RWPE2 (cell line): ENCODE results near the gene POMGNT2.
A peak's percentile ranks its signal among the peaks of the same experiment; 100 is the strongest.

Experiments used
- ATAC-seq: fragments of 200-7000 bp; cut with Tn5 transposase; 3 replicates; pipeline ENCODE4 v1.9.1; 2021; ENCODE audit warnings: low read depth
- DNase-seq: peaks from one replicate; pipeline ENCODE4 v3.0.0-alpha.2; 2020; ENCODE audit warnings: low spot score
- H3K27ac ChIP-seq: fragments of 450-650 bp; 2 replicates; pipeline ENCODE4 v1.5.1; 2017; ENCODE audit warnings: mild to moderate bottlenecking; ENCODE audit not compliant: poor library complexity, severe bottlenecking
- H3K27me3 ChIP-seq: fragments of 250-450 bp; sonication (Bioruptor Pico); 2 replicates; pipeline ENCODE4 v1.5.1; 2021; ENCODE audit warnings: mild to moderate bottlenecking, moderate library complexity; ENCODE audit not compliant: insufficient read depth, poor library complexity, severe bottlenecking
- H3K36me3 ChIP-seq: fragments of 250-450 bp; sonication (Bioruptor Pico); 2 replicates; pipeline ENCODE4 v1.5.1; 2020; ENCODE audit warnings: low read depth, mild to moderate bottlenecking, moderate library complexity
- H3K4me1 ChIP-seq: fragments of 250-450 bp; sonication (Bioruptor Pico); 2 replicates; pipeline ENCODE4 v1.5.1; 2021; ENCODE audit warnings: mild to moderate bottlenecking, moderate library complexity; ENCODE audit not compliant: insufficient read depth, poor library complexity, severe bottlenecking
- H3K4me3 ChIP-seq: fragments of 250-450 bp; sonication (Bioruptor Pico); 2 replicates; pipeline ENCODE4 v1.5.1; 2021; ENCODE audit warnings: mild to moderate bottlenecking, moderate library complexity; ENCODE audit not compliant: severe bottlenecking
- H3K9me3 ChIP-seq: fragments of 250-450 bp; sonication (Bioruptor Pico); 2 replicates; pipeline ENCODE4 v1.5.1; 2021; ENCODE audit warnings: mild to moderate bottlenecking, moderate library complexity; ENCODE audit not compliant: severe bottlenecking
- TF ChIP-seq, protein P1 (sequence below): fragments of 450-650 bp; IDR thresholded peaks from one replicate; pipeline ENCODE4 v1.5.1; 2017; ENCODE audit warnings: mild to moderate bottlenecking, moderate library complexity; ENCODE audit not compliant: poor library complexity, severe bottlenecking

The POMGNT2 gene

DNA sequence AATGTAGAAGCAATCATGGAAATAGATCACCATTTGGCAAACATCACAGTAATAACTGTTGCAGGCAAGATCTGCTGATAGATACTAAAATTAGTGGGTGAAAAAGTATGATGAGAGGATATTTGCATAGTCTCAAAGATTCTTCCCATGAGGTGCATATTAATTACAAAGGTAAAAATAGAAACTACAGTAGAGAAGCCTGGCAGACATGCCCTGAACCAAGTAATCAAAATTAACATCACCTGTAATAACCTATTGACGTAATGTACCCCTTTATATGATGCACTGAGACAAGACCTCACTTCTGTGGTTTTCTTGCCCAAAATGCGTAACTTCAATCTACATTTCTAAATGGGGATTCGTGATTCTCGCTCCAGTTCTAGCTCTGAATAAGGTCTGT, 14.4 kb downstream of the POMGNT2 start:
- H3K27ac ChIP-seq: no peak overlapping the region
- H3K4me1 ChIP-seq: no peaks in the 10 kb centered on the region
- TF ChIP-seq, protein P1, sequence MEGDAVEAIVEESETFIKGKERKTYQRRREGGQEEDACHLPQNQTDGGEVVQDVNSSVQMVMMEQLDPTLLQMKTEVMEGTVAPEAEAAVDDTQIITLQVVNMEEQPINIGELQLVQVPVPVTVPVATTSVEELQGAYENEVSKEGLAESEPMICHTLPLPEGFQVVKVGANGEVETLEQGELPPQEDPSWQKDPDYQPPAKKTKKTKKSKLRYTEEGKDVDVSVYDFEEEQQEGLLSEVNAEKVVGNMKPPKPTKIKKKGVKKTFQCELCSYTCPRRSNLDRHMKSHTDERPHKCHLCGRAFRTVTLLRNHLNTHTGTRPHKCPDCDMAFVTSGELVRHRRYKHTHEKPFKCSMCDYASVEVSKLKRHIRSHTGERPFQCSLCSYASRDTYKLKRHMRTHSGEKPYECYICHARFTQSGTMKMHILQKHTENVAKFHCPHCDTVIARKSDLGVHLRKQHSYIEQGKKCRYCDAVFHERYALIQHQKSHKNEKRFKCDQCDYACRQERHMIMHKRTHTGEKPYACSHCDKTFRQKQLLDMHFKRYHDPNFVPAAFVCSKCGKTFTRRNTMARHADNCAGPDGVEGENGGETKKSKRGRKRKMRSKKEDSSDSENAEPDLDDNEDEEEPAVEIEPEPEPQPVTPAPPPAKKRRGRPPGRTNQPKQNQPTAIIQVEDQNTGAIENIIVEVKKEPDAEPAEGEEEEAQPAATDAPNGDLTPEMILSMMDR: no peak
- no peaks in the 10 kb centered on the region for H3K9me3 ChIP-seq
- DNase-seq (no peak), ATAC-seq (no peak)
- no peaks in the 10 kb centered on the region for H3K27me3 ChIP-seq
- H3K4me3 ChIP-seq: no peak overlapping the region
- no peaks in the 10 kb centered on the region for H3K36me3 ChIP-seq

DNA sequence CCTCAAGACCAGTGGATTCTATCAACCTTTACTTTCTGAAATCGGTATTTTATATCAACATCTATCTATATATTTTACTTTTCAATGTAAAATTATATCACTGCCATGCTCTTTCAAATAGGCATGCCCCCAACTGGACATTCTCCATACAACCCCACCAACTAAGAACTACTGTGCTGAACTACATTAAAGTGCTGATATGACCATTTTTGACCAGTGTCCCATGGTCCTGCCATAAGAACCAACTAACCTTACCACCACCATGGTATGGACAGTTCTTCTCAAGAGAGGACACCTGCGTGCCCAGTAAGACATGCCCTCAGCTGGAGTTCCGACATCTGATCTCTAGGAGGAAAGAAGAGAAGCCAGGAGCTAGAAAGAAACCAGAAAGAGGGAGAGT, 15.6 kb downstream of the POMGNT2 start:
- H3K27ac ChIP-seq: no peak overlapping the region

DNA sequence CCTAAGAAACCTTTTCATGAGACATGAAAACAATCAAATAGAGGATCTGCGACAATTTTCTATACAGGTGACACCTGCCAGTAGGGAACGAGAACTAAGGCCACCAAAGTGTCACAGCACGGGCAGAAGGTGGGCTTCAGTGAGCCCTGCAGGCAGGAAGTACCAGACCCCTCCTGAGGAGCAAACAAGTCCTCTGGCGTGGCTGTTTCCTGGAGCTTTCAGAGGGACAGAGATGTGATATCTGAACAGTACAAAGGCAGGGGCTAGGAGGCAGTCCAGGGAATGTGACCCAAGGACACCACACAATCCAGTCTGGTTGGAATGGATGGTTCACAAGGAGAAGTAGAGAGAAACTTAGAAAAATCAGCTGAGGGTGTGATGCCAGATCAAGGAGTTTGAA, 16.8 kb downstream of the POMGNT2 start:
- Histone ChIP-seq H3K27me3 (no peaks in the 10 kb centered on the region), H3K27ac (no peak overlapping the region), H3K9me3 (no peaks in the 10 kb centered on the region), H3K4me3 (no peak overlapping the region), H3K4me1 (no peaks in the 10 kb centered on the region), H3K36me3 (no peaks in the 10 kb centered on the region)
- ATAC-seq (no peak), DNase-seq (no peak)
- TF ChIP-seq, protein P1: no peak

More for the DNA sequence above, 15.6 kb downstream of the POMGNT2 start:
- no peaks in the 10 kb centered on the region for H3K4me1 ChIP-seq
- H3K9me3 ChIP-seq: no peaks in the 10 kb centered on the region
- TF ChIP-seq, protein P1: no peak
- DNase-seq: no peak
- no peaks in the 10 kb centered on the region for H3K27me3 ChIP-seq
- ATAC-seq: no peak
- H3K36me3 ChIP-seq: no peaks in the 10 kb centered on the region
- no peak overlapping the region for H3K4me3 ChIP-seq

DNA sequence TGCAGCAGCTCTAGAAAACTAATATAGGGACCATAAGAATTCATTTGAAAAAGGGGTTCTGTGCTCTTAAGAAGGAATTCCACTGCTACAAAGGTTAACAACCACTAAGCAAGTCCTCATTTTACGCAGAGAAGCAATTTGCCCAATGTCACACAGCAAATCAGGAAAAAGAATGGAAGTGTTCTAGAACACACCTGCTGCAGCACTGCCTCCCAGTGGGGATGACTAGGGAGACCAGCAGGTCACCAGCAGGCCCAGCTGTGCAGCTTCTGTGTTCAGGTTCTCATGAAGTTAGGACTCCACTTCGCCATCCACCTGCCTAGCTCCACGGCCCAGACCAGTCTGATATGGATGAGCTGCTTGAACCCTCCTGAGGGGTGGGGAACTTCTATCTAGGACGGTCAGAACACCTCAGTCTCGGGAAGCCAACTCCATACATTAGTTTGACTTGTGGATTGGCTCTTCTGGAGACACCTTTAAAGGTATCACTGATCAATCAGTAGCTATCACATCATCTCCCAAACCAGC, 18.6 kb downstream of the POMGNT2 start:
- TF ChIP-seq, protein P1: no peak
- no peaks in the 10 kb centered on the region for H3K9me3 ChIP-seq
- no peaks in the 10 kb centered on the region for H3K4me1 ChIP-seq
- no peak overlapping the region for H3K27ac ChIP-seq
- ATAC-seq: no peak
- H3K36me3 ChIP-seq: no peaks in the 10 kb centered on the region
- no peaks in the 10 kb centered on the region for H3K27me3 ChIP-seq
- no peak overlapping the region for H3K4me3 ChIP-seq
- DNase-seq: no peak

DNA sequence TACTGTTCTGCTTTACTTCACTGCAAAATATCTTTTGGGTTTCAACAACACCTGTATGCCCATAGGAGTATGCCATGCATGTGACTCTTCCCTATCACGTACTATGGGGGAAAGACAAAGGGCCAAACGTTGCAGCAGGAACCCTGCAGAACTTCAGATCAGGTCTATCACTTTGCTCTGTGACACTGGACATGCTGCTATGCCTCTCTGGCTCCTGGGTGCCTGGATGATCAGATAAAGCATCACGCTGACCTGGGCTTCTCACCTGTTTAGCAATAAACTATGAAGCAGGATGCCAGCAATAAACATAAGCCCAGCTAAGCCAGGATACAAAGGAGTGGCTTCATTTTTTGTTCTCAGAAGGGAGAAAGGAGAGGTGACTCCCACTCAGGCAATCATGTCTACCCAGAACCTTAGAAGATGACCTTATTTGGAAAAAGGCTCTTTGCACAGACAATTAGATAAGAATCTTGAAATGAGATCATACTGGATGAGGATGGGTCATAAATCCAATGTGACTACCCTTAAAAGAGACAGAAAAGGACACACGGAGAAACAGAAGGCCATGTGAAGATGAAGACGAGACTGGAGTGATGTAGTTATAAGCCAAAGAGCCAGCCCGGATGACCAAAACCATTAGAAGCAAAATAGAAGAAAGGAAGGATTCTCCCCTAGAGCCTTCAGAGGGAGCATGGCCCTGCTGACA, 19.3 kb downstream of the POMGNT2 start:
- Histone ChIP-seq H3K27ac (no peak overlapping the region), H3K36me3 (no peaks in the 10 kb centered on the region), H3K4me1 (no peaks in the 10 kb centered on the region), H3K4me3 (no peak overlapping the region), H3K9me3 (no peaks in the 10 kb centered on the region), H3K27me3 (no peaks in the 10 kb centered on the region)
- TF ChIP-seq, protein P1: no peak
- ATAC-seq (peak; percentile 53; the same call in 2 of the 3 replicates), DNase-seq (no peak)
